Hippocampal formation (tissue), 2 donors: ENCODE results near the gene NETO2.
"Not testable (repeated sequence)": the region's sequence is repeated elsewhere in the genome, so short reads cannot be mapped to it uniquely, and the experiment has no call there.

ENCODE experiments used
- DNase-seq, 2 donors: peaks; one replicate each; lab custom pipeline; 2025; lab: John Stamatoyannopoulos, UW

The NETO2 gene, protein sequence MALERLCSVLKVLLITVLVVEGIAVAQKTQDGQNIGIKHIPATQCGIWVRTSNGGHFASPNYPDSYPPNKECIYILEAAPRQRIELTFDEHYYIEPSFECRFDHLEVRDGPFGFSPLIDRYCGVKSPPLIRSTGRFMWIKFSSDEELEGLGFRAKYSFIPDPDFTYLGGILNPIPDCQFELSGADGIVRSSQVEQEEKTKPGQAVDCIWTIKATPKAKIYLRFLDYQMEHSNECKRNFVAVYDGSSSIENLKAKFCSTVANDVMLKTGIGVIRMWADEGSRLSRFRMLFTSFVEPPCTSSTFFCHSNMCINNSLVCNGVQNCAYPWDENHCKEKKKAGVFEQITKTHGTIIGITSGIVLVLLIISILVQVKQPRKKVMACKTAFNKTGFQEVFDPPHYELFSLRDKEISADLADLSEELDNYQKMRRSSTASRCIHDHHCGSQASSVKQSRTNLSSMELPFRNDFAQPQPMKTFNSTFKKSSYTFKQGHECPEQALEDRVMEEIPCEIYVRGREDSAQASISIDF

DNA sequence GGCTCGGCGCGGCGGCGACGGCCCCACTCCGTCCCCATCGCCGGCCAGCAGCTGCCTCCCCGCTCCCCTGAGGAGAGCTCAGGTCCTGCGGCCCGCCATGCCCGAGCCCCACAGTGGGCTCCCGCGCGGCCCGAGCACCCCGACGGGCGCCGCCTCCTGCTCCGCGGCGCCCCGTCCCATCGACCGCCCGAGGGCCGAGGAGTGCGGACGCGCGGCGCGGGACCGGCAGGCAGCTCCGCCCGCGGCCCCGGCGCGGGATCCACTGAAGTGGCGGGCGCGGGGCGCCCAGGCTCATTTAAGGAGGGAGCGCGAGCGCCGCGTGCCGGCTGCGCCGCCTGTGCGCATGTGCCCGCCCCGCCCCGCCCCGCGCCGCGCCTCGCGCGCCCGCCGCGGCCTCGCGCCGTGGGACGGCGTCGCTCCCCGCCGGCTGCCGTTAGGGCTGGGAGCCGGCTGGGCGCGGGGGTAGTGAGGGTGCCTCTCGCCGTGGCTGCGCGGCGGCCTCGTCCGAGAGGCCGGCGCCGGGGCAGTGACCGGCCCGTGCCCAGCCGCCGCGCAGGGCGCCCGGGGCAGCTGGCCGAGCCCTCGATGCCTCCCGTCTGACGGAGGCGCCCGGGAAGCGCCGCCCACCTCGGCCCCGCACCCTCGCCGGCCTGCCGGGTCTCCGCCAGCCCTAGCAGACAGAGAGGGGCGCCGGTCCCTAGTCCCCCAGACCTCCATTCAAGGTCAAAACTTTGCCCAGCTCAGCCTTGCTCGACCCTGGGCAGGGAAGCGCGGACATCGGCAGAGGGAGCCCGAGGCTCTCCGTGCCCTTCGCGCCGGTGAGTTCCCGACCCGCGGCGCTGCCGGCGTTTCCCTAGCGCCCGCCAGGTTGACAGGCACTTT lies at the start of gene NETO2:
TSS of gene NETO2 (minus strand) at position 269 of the 882 bp plus-strand sequence. CDS start 333 bp downstream, outside the sequence.
- peak; percentile 14 to 21 for DNase-seq

DNA sequence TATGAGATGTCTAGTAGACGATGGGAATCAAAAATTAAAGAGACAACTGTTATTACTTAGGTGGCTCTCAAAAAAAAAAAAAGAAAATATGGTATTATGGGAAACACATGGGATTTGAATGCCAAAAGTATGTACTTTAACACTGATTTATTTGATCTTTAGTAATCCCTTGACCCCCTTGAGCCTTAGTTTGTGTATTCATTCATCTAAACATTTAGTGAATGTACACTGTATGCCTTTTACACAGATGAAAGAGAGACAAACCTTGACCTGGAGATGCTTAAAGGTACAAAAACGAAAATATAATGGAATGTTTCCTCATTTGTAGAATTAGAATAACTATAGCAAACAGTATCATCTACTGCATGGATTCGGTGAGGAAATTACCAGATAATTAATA lies 38.6 kb upstream of the NETO2 start:
- DNase-seq = no peak

DNA sequence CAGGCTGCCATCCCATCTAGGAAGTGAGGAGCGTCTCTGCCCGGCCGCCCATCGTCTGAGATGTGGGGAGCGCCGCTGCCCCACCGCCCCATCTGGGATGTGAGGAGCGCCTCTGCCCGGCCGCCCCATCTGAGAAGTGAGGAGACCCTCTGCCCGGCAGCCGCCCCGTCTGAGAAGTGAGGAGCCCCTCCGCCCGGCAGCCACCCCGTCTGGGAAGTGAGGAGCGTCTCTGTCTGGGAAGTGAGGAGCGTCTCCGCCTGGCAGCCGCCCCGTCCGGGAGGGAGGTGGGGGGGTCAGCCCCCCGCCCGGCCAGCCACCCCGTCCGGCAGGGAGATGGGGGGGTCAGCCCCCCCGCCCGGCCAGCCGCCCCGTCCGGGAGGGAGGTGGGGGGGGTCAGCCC lies 37.3 kb upstream of the NETO2 start:
- not testable (repeated sequence) for DNase-seq

DNA sequence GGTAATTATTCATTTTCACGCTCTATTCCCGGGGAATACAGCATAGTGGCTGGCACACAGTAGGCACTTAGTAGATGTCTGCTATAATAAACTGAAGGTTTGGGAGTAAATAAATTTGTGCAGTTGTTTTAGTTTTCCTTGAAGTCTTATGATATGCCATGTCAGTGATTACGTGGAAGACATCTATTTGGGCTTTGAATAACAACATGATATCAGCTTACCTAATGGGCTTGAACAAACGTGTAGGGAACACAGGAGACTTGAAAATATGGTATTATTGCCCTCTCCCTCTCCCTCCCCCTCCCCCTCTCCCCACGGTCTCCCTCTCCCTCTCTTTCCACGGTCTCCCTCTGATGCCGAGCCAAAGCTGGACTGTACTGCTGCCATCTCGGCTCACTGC lies 36.3 kb upstream of the NETO2 start:
- no peak for DNase-seq

DNA sequence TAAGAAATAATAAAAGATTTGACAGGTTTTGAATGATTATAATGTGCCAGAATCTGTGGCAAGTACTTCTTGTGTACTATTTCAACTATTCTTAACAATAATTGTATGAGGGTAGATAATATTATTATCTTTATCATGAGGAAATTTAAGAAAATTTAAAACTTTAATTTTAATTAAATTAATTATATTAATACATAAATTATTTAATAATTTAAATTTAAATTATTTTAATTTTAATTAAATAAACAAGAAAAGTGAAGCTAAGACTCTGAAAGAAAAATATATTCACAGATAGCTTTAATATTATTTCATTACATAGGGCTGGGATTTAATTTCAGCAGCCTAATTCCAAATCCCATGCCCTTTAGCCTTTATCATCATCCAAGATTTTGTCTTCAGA lies 31.4 kb upstream of the NETO2 start:
- no peak for DNase-seq

DNA sequence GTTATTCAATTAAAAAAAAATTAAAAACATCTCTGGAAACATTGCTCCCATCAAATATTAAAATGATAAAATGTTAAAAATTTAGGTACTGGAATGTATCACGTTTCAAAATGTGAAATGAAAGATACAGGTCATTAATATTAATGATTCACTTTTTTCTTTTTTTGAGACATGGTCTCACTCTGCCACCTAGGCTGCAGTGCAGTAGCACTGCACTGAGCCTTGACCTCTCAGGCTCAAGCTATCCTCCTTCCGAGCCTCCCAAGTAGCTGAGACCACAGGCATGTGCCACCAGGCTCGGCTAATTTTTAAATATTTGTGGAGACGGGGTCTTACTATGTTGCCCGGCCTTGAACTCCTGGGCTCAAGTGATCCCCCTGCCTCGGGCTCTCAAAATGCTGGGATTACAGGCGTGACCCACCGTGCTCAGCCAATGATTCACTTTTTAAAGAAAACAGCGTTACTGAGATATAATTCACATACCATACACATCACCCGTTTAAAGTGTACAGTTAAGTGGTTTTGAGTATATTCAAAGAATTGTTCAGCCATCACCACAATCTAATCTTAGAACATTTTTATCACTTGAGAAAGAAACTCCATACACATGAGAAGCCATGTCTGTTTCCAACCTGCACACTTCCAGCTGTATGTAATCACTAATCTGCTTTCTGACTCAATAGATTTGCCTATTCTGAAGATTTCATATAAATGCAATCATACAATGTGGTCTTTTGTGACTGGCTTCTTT lies 19.1 kb upstream of the NETO2 start:
- DNase-seq = no peak

DNA sequence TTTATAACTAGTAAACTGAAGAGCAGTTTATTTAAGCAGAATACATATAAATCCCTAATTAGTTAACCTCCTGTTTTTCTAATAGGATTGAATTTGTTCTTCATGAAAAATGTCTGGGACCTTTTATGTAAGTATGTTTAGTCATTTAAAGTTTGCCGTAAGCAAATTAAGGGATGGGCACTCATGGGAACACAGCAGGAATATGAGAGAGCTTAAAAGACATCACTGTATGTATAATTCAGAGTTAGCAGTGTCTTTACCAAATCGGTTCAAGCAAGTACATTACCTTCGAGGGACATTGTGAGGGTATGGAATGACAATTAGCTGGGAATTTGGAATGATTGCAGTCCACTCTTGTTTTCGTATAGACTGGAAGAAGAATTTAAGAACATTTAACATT lies 17.7 kb upstream of the NETO2 start:
- DNase-seq = no peak

DNA sequence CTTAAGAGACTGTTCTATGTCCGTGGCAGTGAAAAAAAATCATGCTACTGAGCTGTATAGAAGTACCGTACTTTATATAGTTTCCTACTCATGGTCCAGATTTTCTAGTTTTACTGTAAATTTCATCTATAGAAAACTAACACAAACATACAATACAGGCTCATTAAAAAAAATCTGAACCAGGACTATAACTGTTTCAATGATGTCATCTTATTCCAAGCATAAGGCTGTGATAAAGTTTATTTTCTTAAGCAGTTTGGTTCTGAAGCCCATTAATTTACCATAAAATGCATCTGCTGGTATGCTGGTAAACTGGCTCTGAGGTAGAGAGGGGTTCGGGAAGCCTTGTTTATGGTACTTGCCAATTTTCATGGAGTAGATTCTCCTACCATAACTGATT lies 16.7 kb upstream of the NETO2 start:
- no peak for DNase-seq

DNA sequence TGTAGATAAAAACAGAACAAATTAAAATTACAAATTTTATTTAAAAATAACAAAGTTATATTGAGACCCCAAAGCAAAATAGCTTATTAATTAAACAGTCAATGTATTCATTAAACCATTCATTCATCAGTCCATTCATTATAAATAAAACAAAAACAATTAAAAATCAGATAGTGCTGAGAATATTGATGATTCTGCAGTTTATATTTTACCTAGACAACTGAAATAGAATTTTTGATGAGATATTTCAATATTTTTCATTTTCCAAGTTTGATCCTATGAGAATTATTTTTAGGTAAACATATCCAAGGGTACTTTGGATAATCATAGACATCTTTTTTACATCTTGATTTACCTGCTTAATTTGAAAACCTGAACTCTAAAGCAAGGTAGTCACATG lies 15.2 kb upstream of the NETO2 start:
- no peak for DNase-seq

DNA sequence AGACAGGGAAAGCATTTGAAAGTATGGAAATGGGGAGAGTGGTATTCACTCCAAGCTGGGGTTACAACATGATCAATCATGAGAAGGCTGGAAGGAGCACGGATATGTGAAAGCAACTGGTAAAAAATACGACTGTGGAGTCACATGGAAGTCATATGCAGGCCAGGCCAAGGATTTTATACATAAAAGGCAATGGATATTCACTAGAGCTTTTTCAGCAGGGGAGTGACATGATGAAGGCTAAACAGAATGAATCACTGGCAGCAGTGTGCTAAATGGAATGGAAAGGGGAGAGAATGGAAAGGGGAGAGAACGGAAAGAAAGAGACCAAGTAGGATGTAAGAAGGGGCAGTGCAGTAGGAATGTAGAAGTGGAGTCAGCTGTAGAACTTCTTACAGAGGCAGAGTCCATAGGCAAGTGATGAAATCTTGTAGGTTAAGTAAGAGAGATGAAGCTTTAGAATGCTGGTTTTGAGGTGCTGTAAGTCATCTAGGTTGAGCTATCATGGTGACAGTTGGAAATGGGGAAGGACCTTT lies 13.0 kb upstream of the NETO2 start:
- DNase-seq = no peak

DNA sequence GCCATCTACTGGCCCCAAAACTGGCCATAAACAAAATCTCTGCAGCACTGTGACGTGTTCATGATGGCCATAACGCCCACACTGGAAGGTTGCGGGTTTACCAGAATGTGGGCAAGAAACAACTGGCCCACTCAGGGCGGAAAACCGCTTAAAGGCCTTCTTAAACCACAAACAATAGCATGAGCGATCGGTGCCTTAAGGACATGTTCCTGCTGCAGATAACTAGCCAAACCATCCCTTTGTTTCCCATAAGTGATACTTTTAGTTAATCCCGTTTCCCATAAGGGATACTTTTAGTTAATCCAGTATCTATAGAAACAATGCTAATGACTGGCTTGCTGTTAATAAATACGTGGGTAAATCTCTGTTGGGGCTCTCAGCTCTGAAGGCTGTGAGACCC lies 8.8 kb upstream of the NETO2 start:
- DNase-seq = not testable (repeated sequence)

DNA sequence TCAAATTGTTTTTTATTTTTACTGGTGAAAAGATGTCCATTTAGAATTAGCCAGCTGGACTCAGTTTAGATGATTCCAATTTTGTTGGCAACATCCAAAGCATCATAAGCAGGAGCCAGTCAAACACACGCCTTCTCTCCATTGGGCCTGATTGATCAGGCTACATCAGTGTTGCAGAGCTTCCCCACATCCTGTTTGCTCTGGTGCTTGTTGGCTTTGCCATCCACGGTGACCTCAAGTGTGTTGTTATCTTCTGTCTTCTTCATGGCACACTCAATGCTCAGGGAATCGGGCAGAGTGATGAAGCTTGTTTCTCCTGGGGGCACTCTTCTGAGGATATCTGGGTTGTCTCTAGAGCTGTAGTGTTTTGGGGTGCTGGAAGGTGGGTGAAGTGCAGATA lies 6.3 kb upstream of the NETO2 start:
- no peak for DNase-seq

DNA sequence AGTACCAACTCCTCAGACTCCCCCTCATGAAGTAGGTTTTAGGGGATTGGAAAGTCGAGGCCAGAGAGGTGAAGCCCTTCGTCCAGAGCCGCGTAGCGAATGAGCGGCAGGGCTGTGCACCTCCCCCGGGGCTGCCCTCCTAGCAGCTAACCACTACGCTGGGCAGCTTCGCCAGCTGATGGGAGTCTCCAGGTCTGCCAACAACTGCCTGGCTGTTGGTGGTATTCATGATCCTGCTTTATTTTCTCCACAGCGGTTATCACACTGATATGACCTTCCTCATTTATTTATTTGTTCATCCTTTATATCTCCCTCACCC lies 773 bp upstream of the NETO2 start:
- no peak for DNase-seq

DNA sequence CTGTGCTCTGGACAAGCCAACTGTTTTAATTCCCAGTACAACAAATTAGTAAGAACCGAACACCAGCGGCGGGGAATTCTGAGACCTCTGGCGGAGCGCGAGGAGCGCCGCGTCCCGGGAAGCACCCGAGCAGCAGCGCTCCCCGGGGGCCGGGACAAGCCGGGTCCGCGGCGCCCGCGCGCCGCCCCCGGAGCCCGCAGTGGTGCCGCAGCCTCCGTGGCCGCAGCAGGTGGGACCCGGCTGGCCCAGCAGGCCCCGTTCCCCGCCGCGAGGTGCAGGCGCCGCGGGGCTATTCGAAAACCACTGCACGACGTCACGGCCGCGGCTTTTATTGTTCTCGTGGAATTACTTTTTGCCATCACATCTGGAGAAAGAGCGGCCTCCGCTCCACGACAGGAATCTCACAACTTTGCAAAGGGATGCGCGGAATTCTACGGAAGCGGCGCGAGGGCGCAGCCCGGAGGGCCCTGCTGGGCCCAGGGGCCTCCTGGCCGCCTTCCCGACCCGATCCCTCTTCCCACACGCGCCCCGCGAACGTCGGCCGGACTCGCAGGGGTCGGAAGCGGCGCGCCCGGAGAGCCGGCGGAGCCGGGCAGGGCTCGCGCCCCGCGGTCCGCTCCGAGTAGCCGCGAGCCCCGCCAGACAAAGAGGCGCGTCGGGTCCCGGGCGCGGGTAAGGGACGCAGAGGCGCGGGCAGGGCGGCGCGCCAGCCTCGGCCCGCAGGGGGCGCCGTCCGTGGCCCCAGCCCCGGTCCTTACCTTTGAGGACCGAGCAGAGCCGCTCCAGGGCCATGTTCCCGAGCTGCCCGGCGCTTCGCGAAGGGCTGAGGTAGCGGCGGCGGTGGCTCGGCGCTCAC lies 696 bp downstream of the NETO2 start:
- peak in 1 of 2 donors; percentile 11 for DNase-seq

DNA sequence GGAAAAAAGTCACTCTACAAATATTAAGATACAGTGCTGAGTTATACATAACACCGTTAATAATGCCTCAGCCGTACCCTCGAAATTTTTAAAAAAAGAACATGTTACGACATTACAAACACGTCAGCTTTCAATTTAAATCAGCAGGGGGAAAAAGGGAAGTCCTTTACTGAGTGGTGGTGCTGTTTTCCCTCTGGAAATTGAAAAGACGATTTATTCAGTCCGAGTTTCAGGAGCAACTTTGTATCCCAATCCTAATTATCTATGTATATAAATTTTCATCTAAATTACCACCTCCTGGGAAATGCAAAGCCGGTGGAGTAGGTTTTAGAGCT lies 1.3 kb downstream of the NETO2 start:
- peak in 1 of 2 donors; percentile 18 for DNase-seq

DNA sequence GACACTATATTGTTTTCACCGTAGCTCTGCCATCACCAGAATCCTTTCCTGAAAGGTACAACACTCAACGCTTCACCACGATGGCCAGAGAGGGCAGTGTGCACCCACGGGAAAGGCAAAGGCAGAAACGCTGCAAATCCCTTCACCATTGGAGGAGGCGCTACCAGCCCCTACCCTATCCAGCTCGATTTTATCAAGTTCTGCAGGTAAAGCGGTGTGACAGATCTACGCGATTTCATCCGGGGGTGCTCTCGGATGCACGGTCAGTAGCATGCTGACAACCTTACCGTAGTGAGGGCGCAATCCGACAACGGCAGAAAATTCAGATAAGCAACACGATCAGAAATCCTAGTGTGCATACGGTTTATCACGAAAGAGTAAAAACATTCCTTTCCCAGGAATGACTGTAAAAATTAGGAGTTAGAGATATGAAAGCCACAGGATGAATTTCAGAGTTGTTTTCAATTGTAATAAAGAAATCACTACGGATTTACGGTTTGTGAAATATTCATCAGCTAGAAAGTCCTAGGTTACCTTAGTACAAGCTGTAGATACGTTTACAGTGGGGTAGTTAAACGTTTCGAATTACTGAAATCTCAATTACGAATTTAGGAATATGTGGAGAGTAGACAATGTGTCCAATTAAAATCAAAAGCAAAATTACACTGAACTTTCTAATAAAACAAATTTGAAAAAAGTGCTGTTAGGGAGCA lies 1.8 kb downstream of the NETO2 start:
- peak; percentile 84 to 93 for DNase-seq

DNA sequence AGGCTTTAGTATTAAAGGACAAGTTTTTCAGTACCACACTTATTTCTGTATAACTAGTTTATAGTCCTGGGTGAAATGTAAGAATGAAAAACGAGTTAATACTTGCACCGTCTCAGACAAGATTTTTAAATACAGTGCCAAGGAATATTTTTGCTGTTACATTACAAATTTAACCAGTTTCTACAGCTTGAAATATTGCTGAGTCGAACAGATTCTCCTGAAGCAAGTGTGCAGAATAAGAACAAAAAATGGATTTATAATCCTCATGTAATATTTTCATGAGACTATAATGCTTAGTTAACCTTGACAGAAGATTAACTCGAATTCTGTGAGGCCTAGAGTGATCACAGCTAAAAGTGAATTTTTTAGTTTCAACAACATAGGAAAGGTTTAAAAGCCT lies 3.1 kb downstream of the NETO2 start:
- DNase-seq = no peak

DNA sequence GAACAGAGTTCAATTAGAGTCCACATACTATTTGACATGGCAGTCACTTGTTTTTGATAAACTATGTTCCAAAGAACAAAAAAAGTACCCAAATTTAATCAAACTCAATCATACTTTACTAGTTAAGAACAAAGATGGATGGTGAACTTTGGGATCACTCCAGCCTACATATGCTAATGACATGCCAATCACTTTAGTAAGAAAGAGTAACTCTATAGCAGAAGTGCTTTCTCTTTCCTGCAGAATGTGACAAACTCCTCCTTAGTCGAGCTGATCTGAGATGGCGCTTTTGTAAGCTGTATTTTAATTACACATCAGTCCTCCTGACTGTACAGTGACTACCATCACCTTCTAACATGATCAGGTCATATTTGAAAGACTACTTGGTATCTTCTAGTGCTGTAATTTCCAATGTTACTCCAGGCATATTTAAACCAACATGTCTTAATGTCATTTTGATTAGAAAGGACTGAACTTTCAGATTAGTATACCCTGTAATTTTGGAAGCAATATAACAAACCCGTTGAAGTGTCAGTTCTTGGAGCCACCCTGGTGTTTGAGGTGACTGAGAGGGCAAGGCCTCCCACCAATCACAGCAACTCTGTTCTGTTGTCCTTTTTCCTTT lies 4.1 kb downstream of the NETO2 start:
- DNase-seq = no peak

DNA sequence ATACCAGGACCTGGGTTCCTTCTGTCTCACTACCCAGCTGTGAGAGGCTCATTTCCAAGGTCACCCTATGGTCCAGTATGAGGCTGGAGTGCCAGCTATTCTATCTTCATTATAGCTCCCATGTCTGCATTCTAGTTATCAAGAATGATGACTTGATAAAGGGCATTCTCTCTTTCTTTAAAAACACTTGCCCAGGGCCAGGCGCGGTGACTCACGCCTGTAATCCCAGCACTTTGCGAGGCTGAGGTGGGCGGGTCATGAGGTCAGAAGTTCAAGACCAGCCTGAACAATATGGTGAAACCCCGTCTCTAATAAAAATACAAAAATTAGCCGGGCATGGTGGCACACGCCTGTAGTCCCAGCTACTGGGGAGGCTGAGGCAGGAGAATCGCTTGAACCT lies 5.8 kb downstream of the NETO2 start:
- not testable (repeated sequence) for DNase-seq
